HuH-7 (cell line): ENCODE measurements around the gene EPAS1.

ENCODE experiments used
- DNase-seq: peaks from one replicate; pipeline ENCODE4 v3.0.0; 2011; ENCODE audit warnings: low spot score

Gene EPAS1

GRCh38 chr2:46273919-46274318 is 23.3 kb upstream of the EPAS1 start:
- DNase-seq: peak; percentile 26

- DNase-seq: no peak
Observed at GRCh38 chr2:46274586-46274985, 22.6 kb upstream of the EPAS1 start.

- no peak for DNase-seq
Observed at GRCh38 chr2:46275995-46276394, 21.2 kb upstream of the EPAS1 start.

GRCh38 chr2:46276642-46277041 is 20.6 kb upstream of the EPAS1 start:
- DNase-seq: no peak

GRCh38 chr2:46277431-46278190 is 19.6 kb upstream of the EPAS1 start:
- DNase-seq: no peak

GRCh38 chr2:46278952-46279351 is 18.3 kb upstream of the EPAS1 start:
- DNase-seq: no peak

- DNase-seq: no peak
Observed at GRCh38 chr2:46281939-46282338, 15.3 kb upstream of the EPAS1 start.

- peak; percentile 28 for DNase-seq
Observed at GRCh38 chr2:46283693-46284092, 13.5 kb upstream of the EPAS1 start.

GRCh38 chr2:46284260-46284659 is 12.9 kb upstream of the EPAS1 start:
- no peak for DNase-seq

- DNase-seq: no peak
Observed at GRCh38 chr2:46284796-46285195, 12.4 kb upstream of the EPAS1 start.

- no peak for DNase-seq
Observed at GRCh38 chr2:46286715-46287114, 10.5 kb upstream of the EPAS1 start.

- DNase-seq: no peak
Observed at GRCh38 chr2:46290078-46290477, 7.1 kb upstream of the EPAS1 start.

GRCh38 chr2:46293466-46293865 is 3.7 kb upstream of the EPAS1 start:
- no peak for DNase-seq

GRCh38 chr2:46294176-46294836 is 2.9 kb upstream of the EPAS1 start:
- no peak for DNase-seq

- DNase-seq: no peak
Observed at GRCh38 chr2:46296216-46296839, 879 bp upstream of the EPAS1 start.

- DNase-seq: peak; percentile 72
Observed at GRCh38 chr2:46297546-46298271, 502 bp downstream of the EPAS1 start.

GRCh38 chr2:46298272-46298521 is 990 bp downstream of the EPAS1 start:
- DNase-seq: no peak

GRCh38 chr2:46298522-46299353 is 1.5 kb downstream of the EPAS1 start:
- DNase-seq: peak; percentile 30

GRCh38 chr2:46299365-46300263 is 2.4 kb downstream of the EPAS1 start:
- peak; percentile 37 for DNase-seq

- peak; percentile 40 for DNase-seq
Observed at GRCh38 chr2:46300406-46300832, 3.2 kb downstream of the EPAS1 start.
